Measurements from ENCODE around the gene SLC26A6. TPM values are rescaled to one million over a fixed set of nuclear protein-coding genes. Genes with fewer than 3 reads are reported as not detected.

The SLC26A6 gene, protein sequence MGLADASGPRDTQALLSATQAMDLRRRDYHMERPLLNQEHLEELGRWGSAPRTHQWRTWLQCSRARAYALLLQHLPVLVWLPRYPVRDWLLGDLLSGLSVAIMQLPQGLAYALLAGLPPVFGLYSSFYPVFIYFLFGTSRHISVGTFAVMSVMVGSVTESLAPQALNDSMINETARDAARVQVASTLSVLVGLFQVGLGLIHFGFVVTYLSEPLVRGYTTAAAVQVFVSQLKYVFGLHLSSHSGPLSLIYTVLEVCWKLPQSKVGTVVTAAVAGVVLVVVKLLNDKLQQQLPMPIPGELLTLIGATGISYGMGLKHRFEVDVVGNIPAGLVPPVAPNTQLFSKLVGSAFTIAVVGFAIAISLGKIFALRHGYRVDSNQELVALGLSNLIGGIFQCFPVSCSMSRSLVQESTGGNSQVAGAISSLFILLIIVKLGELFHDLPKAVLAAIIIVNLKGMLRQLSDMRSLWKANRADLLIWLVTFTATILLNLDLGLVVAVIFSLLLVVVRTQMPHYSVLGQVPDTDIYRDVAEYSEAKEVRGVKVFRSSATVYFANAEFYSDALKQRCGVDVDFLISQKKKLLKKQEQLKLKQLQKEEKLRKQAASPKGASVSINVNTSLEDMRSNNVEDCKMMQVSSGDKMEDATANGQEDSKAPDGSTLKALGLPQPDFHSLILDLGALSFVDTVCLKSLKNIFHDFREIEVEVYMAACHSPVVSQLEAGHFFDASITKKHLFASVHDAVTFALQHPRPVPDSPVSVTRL
- total RNA-seq (10 to 100 TPM; 16.2 to 36.4 (median 29.2) TPM), total RNA-seq (5.2 to 52.4 (median 25.1) reads per million in 29 experiments)
- 11.3 TPM for total RNA-seq (2013)

DNA sequence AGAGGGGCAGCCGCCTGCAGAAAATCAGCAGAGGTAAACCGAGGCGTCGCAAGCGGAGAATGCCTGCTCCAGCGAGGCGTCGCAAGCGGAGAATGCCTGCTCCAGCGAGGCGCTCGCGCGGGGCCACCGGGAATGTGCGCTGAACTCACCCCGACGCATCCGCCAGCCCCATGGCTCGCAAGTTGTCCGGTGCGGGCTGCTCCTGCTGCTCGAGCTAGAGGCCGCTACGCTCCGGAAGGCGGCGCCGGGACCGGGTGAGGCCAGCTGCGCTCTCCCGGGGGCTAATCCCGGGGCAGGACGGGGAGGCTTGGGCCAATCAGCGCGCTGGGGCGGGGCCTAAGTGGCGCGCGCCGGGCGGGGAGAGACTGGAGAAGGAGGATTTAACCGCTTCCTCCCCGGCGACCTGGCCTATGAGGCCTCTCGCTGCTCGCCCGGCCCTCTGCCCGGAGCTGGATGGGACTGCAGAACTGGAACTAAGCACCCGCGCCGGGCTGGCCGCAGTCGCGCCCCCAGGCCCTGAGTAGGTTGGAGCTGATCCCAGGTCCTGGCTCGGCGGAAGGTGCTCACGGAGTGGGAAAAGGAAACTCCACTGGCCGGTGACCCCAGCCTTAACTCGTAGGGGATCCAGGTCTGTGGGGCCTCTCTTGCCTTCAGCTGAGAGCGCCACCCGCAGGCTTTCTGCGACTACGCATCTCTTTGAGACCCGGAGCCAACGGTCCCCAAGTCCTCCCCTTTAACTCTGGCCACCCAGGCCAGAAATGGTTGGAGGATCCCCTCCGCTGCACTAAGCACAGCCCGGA is at the start of gene SLC26A6:
Gene SLC26A6, minus strand, starts transcription at position 240 of the 800 bp plus-strand sequence. Its CDS starts 68 bp downstream, at position 172.
- Mint-ChIP-seq H3K27me3 (no peaks in the 10 kb centered on the region), H3K27ac (peak within 1 kb of the TSS; percentile 73 to 80), H3K36me3 (peaks cover 3% of the 10 kb centered on the region), H3K4me3 (peak within 1 kb of the TSS; percentile 85 to 88 (median 88)), H3K9me3 (no peaks in the 10 kb centered on the region), H3K4me1 (peaks cover 18 to 25% (median 23%) of the 10 kb centered on the region in 3 donors)
- H3K4me3 ChIP-seq (ENCODE audit: control insufficient read depth in 1 of 2, extremely low read depth in 1 of 2, low read length in 1 of 2), result peak within 1 kb of the TSS; percentile 79 to 90
- peaks cover 2 to 11% of the 10 kb centered on the region in 2 donors for H3K36me3 ChIP-seq (ENCODE audit: control insufficient read depth in 2 of 2, extremely low read depth in 1 of 2, insufficient read depth in 1 of 2, low read length in 1 of 2)
- peaks cover 0 to 7% of the 10 kb centered on the region in 2 experiments for H3K27me3 ChIP-seq (replicated peaks in 1 of 2; ENCODE audit: control insufficient read depth in 2 of 2, extremely low read depth in 1 of 2, insufficient read depth in 2 of 2, low read length in 1 of 2)
- H3K9me3 ChIP-seq, result no peaks in the 10 kb centered on the region
- ATAC-seq (replicated peaks in 1 of 4), result peak; percentile 99
- DNase-seq, result peak; percentile 78 to 95 (median 87)
- POLR2A ChIA-PET, result interaction anchor here in 1 of 2 donors (0.6 kb wide), 1 partner anchor 304 kb away, joined by 3 read pairs; no protein-coding TSS in a partner anchor
- under 1% methylated on average over 62 of the region's 68 CpGs for WGBS (ENCODE audit: insufficient coverage)
- peaks cover 4 to 32% of the 10 kb centered on the region in 2 experiments for H3K4me1 ChIP-seq (ENCODE audit: control insufficient read depth in 1 of 2, extremely low read depth in 1 of 2, insufficient read depth in 2 of 2, low read length in 2 of 2)
- H3K27ac ChIP-seq (ENCODE audit: low read length), result peak within 1 kb of the TSS; percentile 34
- CTCF ChIA-PET, result interaction anchor here in 1 of 2 donors (0.6 to 1.1 kb wide), 2 partner anchors 29 to 51 kb away, joined by 3 to 6 read pairs; partner anchors contain the start of gene NCKIPSD

GRCh38 chr3:48684480-48685143 is 49.4 kb upstream of the SLC26A6 start:
- H3K36me3 ChIP-seq (ENCODE audit: control insufficient read depth in 2 of 2, extremely low read depth in 1 of 2, insufficient read depth in 1 of 2, low read length in 1 of 2), result peaks cover 0 to 50% of the 10 kb centered on the region in 2 donors
- no peak for ATAC-seq (replicated peaks in 1 of 4)
- WGBS (ENCODE audit: insufficient coverage), result 75% methylated on average over 6 of the region's 7 CpGs
- Mint-ChIP-seq H3K36me3 (peaks cover 36% of the 10 kb centered on the region), H3K9me3 (no peaks in the 10 kb centered on the region), H3K27ac (peak overlapping the region; percentile 67 to 77), H3K4me1 (peaks cover 28 to 46% (median 45%) of the 10 kb centered on the region in 3 donors), H3K27me3 (no peaks in the 10 kb centered on the region), H3K4me3 (peak overlapping the region; percentile 82 to 86 (median 83))
- DNase-seq, result no peak
- ChIA-PET CTCF (interaction anchor here (0.5 to 0.8 kb wide), 6 partner anchors 13 to 454 kb away, joined by 3 to 4 read pairs (median 3); partner anchors contain the start of genes IP6K2 (in 1 of the 2) and QRICH1 (in 1 of the 2)), POLR2A (no interaction called here)
- no peak overlapping the region for H3K27ac ChIP-seq (ENCODE audit: low read length)
- H3K27me3 ChIP-seq (replicated peaks in 1 of 2; ENCODE audit: control insufficient read depth in 2 of 2, extremely low read depth in 1 of 2, insufficient read depth in 2 of 2, low read length in 1 of 2), result no peaks in the 10 kb centered on the region
- H3K4me3 ChIP-seq (ENCODE audit: control insufficient read depth in 1 of 2, extremely low read depth in 1 of 2, low read length in 1 of 2), result peak overlapping the region in 1 of 2 donors; percentile 3
- H3K9me3 ChIP-seq, result no peaks in the 10 kb centered on the region
- peaks cover 4 to 34% of the 10 kb centered on the region in 2 experiments for H3K4me1 ChIP-seq (ENCODE audit: control insufficient read depth in 1 of 2, extremely low read depth in 1 of 2, insufficient read depth in 2 of 2, low read length in 2 of 2)

- H3K4me1 Mint-ChIP-seq, result peaks cover 33 to 51% (median 49%) of the 10 kb centered on the region in 3 donors
- no peak overlapping the region for H3K4me3 ChIP-seq (ENCODE audit: control insufficient read depth in 1 of 2, extremely low read depth in 1 of 2, low read length in 1 of 2)
- CTCF ChIA-PET, result interaction anchor here (0.5 to 0.8 kb wide), 7 partner anchors 14 to 1152 kb away, joined by 3 to 4 read pairs (median 3); partner anchors contain the start of genes IP6K2 (in 1 of the 2) and QRICH1 (in 1 of the 2)
- WGBS (ENCODE audit: insufficient coverage), result 95% methylated on average over 4 of the region's 8 CpGs
- H3K9me3 Mint-ChIP-seq, result no peaks in the 10 kb centered on the region
- peak overlapping the region; percentile 62 to 86 (median 82) for H3K4me3 Mint-ChIP-seq
- no peak overlapping the region for H3K27ac Mint-ChIP-seq
- H3K9me3 ChIP-seq, result no peaks in the 10 kb centered on the region
- H3K27ac ChIP-seq (ENCODE audit: low read length), result no peak overlapping the region
- H3K27me3 Mint-ChIP-seq, result no peaks in the 10 kb centered on the region
- no peak for ATAC-seq (replicated peaks in 1 of 4)
- POLR2A ChIA-PET, result no interaction called here
- H3K36me3 Mint-ChIP-seq, result peaks cover 37% of the 10 kb centered on the region
- H3K4me1 ChIP-seq (ENCODE audit: control insufficient read depth in 1 of 2, extremely low read depth in 1 of 2, insufficient read depth in 2 of 2, low read length in 2 of 2), result peaks cover 4 to 39% of the 10 kb centered on the region in 2 experiments
- H3K36me3 ChIP-seq (ENCODE audit: control insufficient read depth in 2 of 2, extremely low read depth in 1 of 2, insufficient read depth in 1 of 2, low read length in 1 of 2), result peaks cover 0 to 49% of the 10 kb centered on the region in 2 donors
- H3K27me3 ChIP-seq (replicated peaks in 1 of 2; ENCODE audit: control insufficient read depth in 2 of 2, extremely low read depth in 1 of 2, insufficient read depth in 2 of 2, low read length in 1 of 2), result no peaks in the 10 kb centered on the region
- DNase-seq, result no peak
Measured at GRCh38 chr3:48684054-48684349, 48.7 kb upstream of the SLC26A6 start.

GRCh38 chr3:48682786-48683185 is 47.5 kb upstream of the SLC26A6 start:
- Mint-ChIP-seq H3K4me1 (peaks cover 33 to 53% (median 49%) of the 10 kb centered on the region in 3 donors), H3K9me3 (no peaks in the 10 kb centered on the region), H3K36me3 (peaks cover 37% of the 10 kb centered on the region), H3K27ac (no peak overlapping the region), H3K4me3 (no peak overlapping the region), H3K27me3 (no peaks in the 10 kb centered on the region)
- Histone ChIP-seq H3K36me3 (ENCODE audit: control insufficient read depth in 2 of 2, extremely low read depth in 1 of 2, insufficient read depth in 1 of 2, low read length in 1 of 2) (peaks cover 7 to 48% of the 10 kb centered on the region in 2 donors), H3K27ac (ENCODE audit: low read length) (no peak overlapping the region), H3K4me3 (ENCODE audit: control insufficient read depth in 1 of 2, extremely low read depth in 1 of 2, low read length in 1 of 2) (no peak overlapping the region), H3K27me3 (replicated peaks in 1 of 2; ENCODE audit: control insufficient read depth in 2 of 2, extremely low read depth in 1 of 2, insufficient read depth in 2 of 2, low read length in 1 of 2) (no peaks in the 10 kb centered on the region), H3K9me3 (no peaks in the 10 kb centered on the region), H3K4me1 (ENCODE audit: control insufficient read depth in 1 of 2, extremely low read depth in 1 of 2, insufficient read depth in 2 of 2, low read length in 2 of 2) (peaks cover 4 to 39% of the 10 kb centered on the region in 2 experiments)
- CTCF ChIA-PET, result no interaction called here
- DNase-seq, result no peak
- ATAC-seq (replicated peaks in 1 of 4), result no peak
- POLR2A ChIA-PET, result no interaction called here
- WGBS (ENCODE audit: insufficient coverage), result 96% methylated on average over 9 of the region's 9 CpGs

GRCh38 chr3:48681974-48682610 is 46.8 kb upstream of the SLC26A6 start:
- DNase-seq (no peak), ATAC-seq (replicated peaks in 1 of 4) (no peak)
- CTCF ChIA-PET, result no interaction called here
- WGBS (ENCODE audit: insufficient coverage), result 100% methylated on average over 3 of the region's 17 CpGs
- POLR2A ChIA-PET, result interaction anchor here in 1 of 2 donors (0.5 kb wide), 1 partner anchor 1136 kb away, joined by 13 read pairs; no protein-coding TSS in a partner anchor
- no peaks in the 10 kb centered on the region for H3K9me3 Mint-ChIP-seq
- H3K36me3 Mint-ChIP-seq, result peaks cover 40% of the 10 kb centered on the region
- H3K36me3 ChIP-seq (ENCODE audit: control insufficient read depth in 2 of 2, extremely low read depth in 1 of 2, insufficient read depth in 1 of 2, low read length in 1 of 2), result peaks cover 7 to 42% of the 10 kb centered on the region in 2 donors
- H3K4me3 Mint-ChIP-seq, result no peak overlapping the region
- peaks cover 33 to 53% (median 49%) of the 10 kb centered on the region in 3 donors for H3K4me1 Mint-ChIP-seq
- no peak overlapping the region for H3K27ac Mint-ChIP-seq
- H3K27me3 ChIP-seq (replicated peaks in 1 of 2; ENCODE audit: control insufficient read depth in 2 of 2, extremely low read depth in 1 of 2, insufficient read depth in 2 of 2, low read length in 1 of 2), result no peaks in the 10 kb centered on the region
- H3K27ac ChIP-seq (ENCODE audit: low read length), result no peak overlapping the region
- peaks cover 4 to 39% of the 10 kb centered on the region in 2 experiments for H3K4me1 ChIP-seq (ENCODE audit: control insufficient read depth in 1 of 2, extremely low read depth in 1 of 2, insufficient read depth in 2 of 2, low read length in 2 of 2)
- no peak overlapping the region for H3K4me3 ChIP-seq (ENCODE audit: control insufficient read depth in 1 of 2, extremely low read depth in 1 of 2, low read length in 1 of 2)
- no peaks in the 10 kb centered on the region for H3K9me3 ChIP-seq
- H3K27me3 Mint-ChIP-seq, result no peaks in the 10 kb centered on the region

Measured in T-cell (primary cell).